Omental fat pad (tissue), 4 donors: ENCODE data around the gene ELOA. TPM values are rescaled to one million over a fixed set of nuclear protein-coding genes. Genes with fewer than 3 reads are reported as not detected.

Experiments used
- ATAC-seq: fragments of 150-250 bp; one replicate; pipeline ENCODE4 v1.9.1; 2016; ENCODE audit warnings: mild to moderate bottlenecking, moderate library complexity; ENCODE audit not compliant: low FRiP score
- DNase-seq: peaks from one replicate; pipeline ENCODE4 v3.0.0-alpha.2; 2019; ENCODE audit warnings: low spot score
- total RNA-seq, 4 donors: library from RNA; depleted of rRNA; stranded (reverse); fragments of >200 nt; gene quantifications; one replicate each; pipeline ENCODE4 v1.1.0, GENCODE V29; 2016
- TF ChIP-seq, protein P1 (sequence below), 3 donors: fragments of 450-650 bp; IDR thresholded peaks; one replicate each; pipeline ENCODE4 v1.5.1; 2016 to 2017; ENCODE audit warnings: antibody characterized with exemption in 3 of 3, mild to moderate bottlenecking in 3 of 3, moderate library complexity in 2 of 3

The ELOA gene
- total RNA-seq, 4 donors from 2014 or later: 44.1 to 73.7 (median 54.1) TPM

DNA sequence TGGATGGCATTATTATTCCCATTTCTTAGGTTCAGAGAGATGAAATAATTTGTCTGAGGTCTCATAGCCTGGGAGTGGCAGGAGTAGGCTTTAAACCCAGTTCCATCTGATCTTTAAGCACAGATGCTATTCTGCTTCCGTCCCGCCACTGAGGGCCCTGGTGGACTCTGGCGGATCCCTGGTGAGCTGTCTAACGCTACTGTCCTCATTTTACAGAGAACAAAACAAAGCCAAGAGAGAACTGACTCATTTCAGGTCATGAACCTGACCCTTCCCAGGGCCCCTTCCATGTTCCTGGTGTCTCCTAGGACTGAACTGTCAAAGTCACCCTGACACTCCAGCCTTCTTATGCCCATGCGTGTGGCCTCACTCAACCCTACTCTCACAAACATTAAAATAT, 60.4 kb downstream of the ELOA start:
- ATAC-seq (no peak), DNase-seq (no peak)
- TF ChIP-seq, protein P1, sequence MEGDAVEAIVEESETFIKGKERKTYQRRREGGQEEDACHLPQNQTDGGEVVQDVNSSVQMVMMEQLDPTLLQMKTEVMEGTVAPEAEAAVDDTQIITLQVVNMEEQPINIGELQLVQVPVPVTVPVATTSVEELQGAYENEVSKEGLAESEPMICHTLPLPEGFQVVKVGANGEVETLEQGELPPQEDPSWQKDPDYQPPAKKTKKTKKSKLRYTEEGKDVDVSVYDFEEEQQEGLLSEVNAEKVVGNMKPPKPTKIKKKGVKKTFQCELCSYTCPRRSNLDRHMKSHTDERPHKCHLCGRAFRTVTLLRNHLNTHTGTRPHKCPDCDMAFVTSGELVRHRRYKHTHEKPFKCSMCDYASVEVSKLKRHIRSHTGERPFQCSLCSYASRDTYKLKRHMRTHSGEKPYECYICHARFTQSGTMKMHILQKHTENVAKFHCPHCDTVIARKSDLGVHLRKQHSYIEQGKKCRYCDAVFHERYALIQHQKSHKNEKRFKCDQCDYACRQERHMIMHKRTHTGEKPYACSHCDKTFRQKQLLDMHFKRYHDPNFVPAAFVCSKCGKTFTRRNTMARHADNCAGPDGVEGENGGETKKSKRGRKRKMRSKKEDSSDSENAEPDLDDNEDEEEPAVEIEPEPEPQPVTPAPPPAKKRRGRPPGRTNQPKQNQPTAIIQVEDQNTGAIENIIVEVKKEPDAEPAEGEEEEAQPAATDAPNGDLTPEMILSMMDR (IDR thresholded peaks at IDR 0.05): no peak

DNA sequence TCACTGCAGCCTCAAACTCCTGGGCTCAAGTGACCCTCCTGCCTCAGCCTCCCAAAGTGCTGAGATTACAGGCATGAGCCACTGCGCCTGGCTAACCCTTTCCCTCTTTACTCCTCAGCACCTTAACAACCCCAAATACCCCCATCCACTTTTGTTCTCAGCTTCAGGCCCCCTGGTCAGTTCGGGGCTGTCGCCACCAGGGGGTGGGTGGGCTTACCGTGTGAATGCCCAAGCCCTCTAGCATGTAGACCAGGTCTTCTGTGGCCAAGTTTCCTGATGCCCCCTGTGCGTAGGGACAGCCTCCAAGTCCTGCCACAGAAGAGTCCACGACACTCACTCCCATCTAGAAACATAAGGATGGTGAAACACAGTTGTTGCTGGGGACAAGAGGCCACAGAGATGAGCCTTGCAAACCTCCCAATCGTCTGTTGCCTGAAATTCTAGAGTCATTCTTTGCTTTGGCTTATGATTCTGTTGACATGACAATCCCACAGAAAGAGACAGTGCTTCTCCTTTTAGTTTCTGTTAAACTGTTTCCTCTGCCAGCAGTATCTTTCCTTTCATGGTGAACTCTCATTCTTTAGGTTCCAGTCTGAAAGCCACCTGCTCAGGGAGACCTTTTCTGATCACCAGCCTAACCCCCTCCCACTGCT, 61.0 kb downstream of the ELOA start:
- DNase-seq: no peak
- TF ChIP-seq, protein P1 (IDR thresholded peaks at IDR 0.05): no peak
- no peak for ATAC-seq

DNA sequence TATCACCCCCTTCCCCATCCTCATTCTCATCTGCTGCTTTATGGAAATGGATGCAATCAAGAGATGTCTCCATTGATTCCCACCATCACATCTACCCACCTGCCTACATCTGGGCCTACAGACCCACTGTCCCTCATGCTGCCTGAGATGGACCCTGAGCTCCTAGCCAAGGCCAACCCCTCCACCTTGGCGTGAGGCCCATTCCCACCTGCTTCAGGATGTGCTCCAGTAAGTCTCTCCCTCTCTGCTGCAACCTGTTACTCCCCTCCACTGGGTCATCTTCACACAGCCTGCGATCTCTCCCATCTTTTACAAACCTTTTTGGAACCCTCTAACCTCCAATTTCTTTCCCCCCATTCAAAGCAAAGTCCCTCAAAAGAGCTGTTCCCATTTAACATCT, 61.8 kb downstream of the ELOA start:
- ATAC-seq (no peak), DNase-seq (no peak)
- TF ChIP-seq, protein P1 (IDR thresholded peaks at IDR 0.05): no peak

DNA sequence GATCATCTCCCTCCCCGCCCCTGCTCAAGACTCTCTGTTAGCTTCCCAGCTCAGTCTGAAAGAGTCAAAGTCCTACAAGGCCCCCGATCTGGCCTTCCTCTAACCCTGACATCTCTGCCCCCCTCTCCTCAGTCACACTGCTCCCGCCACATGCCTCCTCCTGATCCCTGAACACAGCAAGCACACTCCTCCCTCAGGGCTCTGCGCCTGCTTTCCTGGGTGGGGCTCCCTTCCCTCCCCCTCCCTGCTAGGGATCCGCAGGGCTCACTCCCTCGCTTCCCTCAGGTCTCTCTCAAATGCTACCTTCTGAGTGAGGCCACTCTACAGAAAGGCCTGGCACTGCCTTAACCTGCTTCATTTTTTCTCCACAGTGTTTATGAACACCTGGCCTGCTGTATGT, 63.0 kb downstream of the ELOA start:
- DNase-seq: no peak
- TF ChIP-seq, protein P1 (IDR thresholded peaks at IDR 0.05): no peak
- ATAC-seq: no peak

DNA sequence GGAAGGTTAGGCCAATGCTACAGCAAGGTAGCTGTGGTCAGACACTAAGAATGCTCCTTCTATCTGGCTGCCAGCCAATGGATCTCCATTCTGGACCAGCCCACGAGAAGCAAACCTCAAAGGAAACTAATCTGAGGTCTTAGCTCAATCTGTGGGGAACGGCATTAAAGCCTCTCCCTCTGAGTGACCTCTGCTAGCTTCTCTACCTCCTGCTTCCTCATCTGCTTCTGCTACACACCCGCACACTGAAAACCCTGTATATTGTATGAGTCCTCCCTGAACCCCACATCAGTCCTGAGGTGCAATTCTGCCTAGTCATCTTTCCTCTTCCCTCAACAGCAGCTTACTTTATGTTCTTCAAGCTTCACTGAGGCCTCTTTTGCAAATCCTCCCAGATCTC, 64.2 kb downstream of the ELOA start:
- DNase-seq: no peak
- TF ChIP-seq, protein P1 (IDR thresholded peaks at IDR 0.05): no peak
- ATAC-seq: no peak

DNA sequence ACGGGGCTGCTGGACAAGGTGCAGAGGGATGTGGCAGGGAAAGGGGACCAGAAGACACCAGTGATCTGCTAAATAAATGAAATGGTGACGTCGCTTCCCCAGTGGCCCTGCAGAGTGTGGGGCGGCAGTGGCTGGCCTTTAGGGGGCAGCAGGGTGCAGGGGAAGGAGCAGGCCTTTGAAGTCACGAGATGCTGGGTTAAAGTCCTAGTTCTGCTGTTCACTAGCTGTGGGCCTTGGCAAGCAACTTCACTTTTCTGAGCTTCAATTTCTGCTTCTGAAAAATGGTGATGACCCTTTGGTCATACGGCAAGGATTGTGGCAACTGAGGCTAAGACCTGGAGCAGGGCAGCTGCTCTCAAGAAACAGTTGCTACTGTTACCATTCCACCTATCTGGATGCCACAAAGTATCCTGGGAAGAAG, 66.5 kb downstream of the ELOA start:
- no peak for DNase-seq
- ATAC-seq: peak; percentile 52
- TF ChIP-seq, protein P1 (IDR thresholded peaks at IDR 0.05): no peak

DNA sequence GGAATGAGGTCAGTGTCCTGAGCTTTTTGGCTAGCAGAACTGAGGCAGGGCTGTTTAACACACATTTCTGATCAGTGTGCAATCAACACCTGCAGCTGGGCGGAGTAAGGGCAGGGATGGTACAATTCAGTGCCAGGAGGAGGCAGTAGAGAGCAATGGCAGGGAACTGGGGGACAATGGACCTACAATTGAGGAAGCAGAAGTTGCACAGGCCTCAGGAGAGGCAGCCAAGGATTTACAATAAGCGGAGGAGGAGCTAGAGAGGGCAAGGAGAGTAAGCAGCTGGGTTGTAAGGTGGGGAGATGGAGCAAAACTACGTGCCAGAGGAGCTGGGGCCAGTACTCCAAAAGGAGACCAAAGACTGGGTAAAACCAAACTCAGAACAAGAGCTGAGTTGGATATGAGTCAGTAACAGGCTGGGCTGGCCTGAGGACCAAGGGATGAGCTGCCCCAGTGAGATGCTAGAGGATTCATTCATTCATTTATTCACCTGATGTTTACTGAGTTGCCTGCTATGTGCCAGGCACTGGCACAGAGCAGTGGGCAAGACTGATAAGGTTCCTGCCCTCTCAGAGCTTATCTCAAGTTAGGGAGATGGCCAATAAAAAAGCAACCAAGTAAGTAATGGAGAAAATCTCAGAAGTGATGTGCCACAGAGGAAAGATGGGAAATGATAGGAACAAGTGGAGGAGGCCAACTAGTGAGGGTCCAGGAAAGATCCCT, 67.7 kb downstream of the ELOA start:
- ATAC-seq: no peak
- TF ChIP-seq, protein P1 (IDR thresholded peaks at IDR 0.05): no peak
- DNase-seq: no peak
